Stimulated activated CD4-positive, alpha-beta T cell treated with anti-CD3 and anti-CD28 coated beads, TNF-alpha, amount 100 ng/mL, for 24 hours (primary cell): Measurements from ENCODE around the gene MCM3AP.
"Not testable (repeated sequence)": the region's sequence is repeated elsewhere in the genome, so short reads cannot be mapped to it uniquely, and the experiment has no call there.

Experiments used
- DNase-seq, 3 experiments: peaks; one replicate each; pipeline ENCODE4 v3.0.0-alpha.2; 2020; ENCODE audit warnings: low read depth in 3 of 3

The MCM3AP gene

GRCh38 chr21:46243960-46244361, 41.5 kb downstream of the MCM3AP start:
- DNase-seq: no peak

GRCh38 chr21:46243325-46243724, 42.1 kb downstream of the MCM3AP start:
- no peak for DNase-seq

GRCh38 chr21:46241577-46241976, 43.8 kb downstream of the MCM3AP start:
- DNase-seq: not testable (repeated sequence)

- no peak for DNase-seq
Measured at GRCh38 chr21:46239817-46240325, 45.5 kb downstream of the MCM3AP start.

GRCh38 chr21:46237474-46237873, 47.9 kb downstream of the MCM3AP start:
- DNase-seq: no peak

GRCh38 chr21:46234436-46234950, 50.9 kb downstream of the MCM3AP start:
- DNase-seq: no peak

GRCh38 chr21:46229923-46230260, 55.5 kb downstream of the MCM3AP start:
- DNase-seq: no peak

GRCh38 chr21:46229133-46229922, 56.1 kb downstream of the MCM3AP start:
- no peak for DNase-seq

- DNase-seq: peak; percentile 88 to 97 (median 94)
Measured at GRCh38 chr21:46228345-46229051, 56.9 kb downstream of the MCM3AP start, which contains the start of gene LSS. TSS of gene LSS (minus strand) at chr21:46228774. CDS start at chr21:46228745, 29 bp downstream.

GRCh38 chr21:46227811-46228344, 57.5 kb downstream of the MCM3AP start:
- DNase-seq: no peak

GRCh38 chr21:46226920-46227599, 58.4 kb downstream of the MCM3AP start:
- DNase-seq: no peak

- DNase-seq: no peak
Measured at GRCh38 chr21:46226146-46226545, 59.3 kb downstream of the MCM3AP start.

GRCh38 chr21:46223661-46224060, 61.8 kb downstream of the MCM3AP start:
- DNase-seq: not testable (repeated sequence)

GRCh38 chr21:46223217-46223616, 62.2 kb downstream of the MCM3AP start:
- DNase-seq: no peak

GRCh38 chr21:46222436-46223116, 62.8 kb downstream of the MCM3AP start:
- DNase-seq: no peak

GRCh38 chr21:46221664-46222435, 63.6 kb downstream of the MCM3AP start:
- no peak for DNase-seq

- DNase-seq: no peak
Measured at GRCh38 chr21:46220847-46221246, 64.6 kb downstream of the MCM3AP start.

- no peak for DNase-seq
Measured at GRCh38 chr21:46220275-46220810, 65.1 kb downstream of the MCM3AP start.

GRCh38 chr21:46219591-46220239, 65.7 kb downstream of the MCM3AP start:
- DNase-seq: no peak
